Renal cortical epithelial cell (primary cell): Measurements from ENCODE around the gene EPYC. TPM values are rescaled to one million over a fixed set of nuclear protein-coding genes. Genes with fewer than 3 reads are reported as not detected.
A peak's percentile ranks its signal among the peaks of the same experiment; 100 is the strongest.
"Not testable (repeated sequence)": the region's sequence is repeated elsewhere in the genome, so short reads cannot be mapped to it uniquely, and the experiment has no call there.

Experiments used
- DNase-seq: peaks from one replicate; pipeline ENCODE4 v3.0.0-alpha.2; 2011; ENCODE audit warnings: low read depth
- total RNA-seq: library from RNA; depleted of rRNA; stranded (reverse); fragments of >200 nt; gene quantifications from 2 replicates; pipeline ENCODE4 v1.2.3, GENCODE V29; 2014

Gene EPYC
- total RNA-seq, 1 donor from 2014 or later: not detected

DNA sequence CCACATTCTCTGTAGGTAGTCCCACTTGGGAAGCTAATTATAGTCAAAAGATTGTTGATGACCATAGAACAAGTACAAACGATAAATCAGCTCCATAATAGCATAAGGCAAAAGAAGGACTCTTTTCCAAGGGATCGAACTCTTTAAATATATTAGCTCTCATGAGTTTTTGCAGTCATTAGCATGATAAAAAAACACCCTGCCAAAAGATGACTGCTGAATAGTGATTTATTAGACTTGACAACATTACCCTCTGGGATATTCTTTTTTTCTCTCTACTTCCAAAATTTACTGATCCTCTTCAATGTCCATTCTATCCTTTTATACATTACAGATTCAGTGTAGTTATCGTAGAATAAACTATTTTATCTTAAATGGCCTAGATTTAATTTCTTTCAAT lies 14.2 kb downstream of the EPYC start:
- no peak for DNase-seq

DNA sequence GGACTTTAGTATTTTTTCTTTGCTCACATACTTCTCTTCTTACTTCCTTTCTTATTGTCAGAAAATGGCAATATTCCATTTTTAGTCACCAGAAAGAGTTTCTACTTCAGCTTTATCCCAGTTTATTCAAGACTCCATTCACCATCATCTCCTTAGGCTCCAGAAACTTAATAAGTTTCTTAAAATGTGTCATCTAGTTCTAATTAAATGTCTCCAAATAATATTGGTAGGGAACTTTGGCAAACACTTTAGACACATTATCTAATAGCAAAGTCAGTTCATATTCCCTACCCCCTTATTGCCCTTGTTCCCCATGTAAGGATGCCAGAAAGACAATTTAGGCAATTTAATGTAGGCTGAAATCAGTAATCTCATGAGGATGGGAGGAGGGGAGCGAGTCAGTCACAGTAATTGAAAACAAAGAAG lies 15.1 kb downstream of the EPYC start:
- no peak for DNase-seq

DNA sequence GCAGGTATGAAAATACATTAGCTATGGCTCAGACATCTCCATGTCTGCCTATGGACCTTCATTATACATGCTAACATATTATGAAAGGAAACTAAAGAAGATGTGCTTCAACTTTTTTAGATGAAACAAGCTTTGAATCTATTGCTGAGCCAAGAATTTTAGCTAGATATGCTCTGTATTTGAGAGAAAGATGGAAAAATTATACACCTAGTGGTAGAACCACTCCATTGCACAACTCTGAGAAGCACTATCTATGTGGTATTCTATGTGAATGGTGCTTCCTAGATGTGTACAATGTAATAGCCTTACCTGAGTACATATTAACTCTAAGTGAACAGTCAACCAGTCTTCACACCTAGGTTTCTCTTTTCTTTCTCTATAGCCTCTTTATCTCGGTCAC lies 17.3 kb downstream of the EPYC start:
- DNase-seq: no peak

DNA sequence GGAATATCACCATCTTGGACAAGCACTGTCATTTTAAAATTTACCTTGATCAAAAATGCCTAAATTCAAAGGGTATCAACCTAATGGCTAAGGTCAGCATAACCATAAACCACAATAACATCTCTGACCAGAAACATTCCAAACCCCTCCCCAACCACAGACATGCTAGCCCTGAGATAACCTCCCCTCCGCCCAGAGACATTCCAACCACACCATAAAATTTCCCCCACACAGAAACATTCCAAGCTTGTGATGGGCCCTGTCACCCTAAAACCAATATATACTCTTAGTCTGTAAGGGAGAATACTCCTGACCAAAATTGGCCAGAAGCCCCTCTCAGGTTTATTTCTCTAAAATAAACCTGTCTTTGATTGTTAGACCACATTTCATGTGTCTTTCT lies 17.7 kb downstream of the EPYC start:
- peak; percentile 13 for DNase-seq

DNA sequence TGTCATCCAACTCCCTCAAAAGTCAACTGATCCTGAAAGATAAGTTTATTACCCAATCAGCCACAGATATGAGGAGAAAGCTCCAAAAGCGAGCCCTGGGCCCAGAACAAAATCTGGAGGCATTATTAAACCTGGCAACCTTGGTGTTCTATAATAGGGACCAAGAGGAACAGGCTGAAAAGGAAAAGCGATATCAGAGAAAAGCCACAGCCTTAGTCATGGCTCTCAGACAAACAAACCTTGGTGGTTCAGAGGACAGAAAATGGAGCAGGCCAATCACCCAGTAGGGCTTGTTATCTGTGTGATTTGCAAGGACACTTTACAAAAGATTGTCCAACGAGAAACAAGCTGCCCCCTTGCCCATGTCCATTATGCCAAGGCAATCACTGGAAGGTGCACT lies 19.4 kb downstream of the EPYC start:
- not testable (repeated sequence) for DNase-seq

DNA sequence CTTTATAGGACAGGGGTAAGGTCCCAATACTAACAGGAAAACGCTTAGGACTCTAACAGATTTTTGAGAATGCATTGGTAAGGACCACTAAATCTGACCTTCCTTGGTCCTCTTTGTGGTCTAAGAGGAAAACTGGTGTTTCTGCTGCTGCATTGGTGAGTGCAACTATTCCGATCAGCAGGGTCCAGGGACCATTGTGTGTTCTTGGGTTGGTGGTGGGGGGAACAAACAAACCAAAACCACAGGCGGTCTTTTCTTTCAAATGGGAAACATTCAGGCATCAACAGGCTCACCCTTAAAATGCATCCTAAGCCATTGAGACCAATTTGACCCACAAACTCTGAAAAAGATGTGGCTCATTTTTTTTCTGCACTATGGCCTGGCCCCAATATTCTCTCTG lies 20.7 kb downstream of the EPYC start:
- DNase-seq: no peak

DNA sequence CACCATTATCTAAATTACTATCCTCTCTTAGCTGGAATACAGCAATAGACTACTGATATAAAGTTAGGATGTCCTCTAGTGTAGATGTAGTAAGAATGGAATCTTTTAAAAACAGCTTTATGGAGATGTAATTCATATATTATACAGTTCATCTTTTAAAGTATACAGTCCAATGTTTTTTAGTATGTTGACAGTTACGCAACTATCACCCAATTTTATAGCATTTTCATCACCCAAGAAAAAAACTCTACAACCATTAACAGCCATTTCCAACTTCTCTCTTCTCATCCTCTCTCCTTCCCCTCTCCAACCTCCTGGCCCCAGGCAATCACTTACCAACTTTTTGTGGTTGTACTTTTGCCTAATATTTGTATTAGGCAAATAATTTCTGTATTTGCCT lies 22.6 kb downstream of the EPYC start:
- DNase-seq: no peak

DNA sequence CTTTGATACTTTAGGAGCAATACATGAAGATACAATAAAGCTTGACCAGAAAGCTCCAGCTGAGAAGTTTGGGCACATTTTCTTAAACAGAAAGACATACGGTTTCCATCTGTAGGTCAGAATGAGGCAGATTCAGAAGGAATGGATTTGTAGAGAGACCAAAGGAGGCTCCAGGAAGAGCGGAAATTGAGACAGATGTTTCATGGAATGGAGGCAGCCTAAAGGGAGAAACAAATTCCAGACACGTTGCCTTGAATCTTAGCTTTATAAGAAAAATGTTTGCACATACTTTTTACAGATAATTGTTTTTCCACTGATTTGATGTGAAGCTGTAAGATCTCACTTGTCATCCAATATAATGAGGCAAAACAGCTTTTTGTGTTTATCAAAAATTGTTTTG lies 24.8 kb downstream of the EPYC start:
- DNase-seq: no peak

DNA sequence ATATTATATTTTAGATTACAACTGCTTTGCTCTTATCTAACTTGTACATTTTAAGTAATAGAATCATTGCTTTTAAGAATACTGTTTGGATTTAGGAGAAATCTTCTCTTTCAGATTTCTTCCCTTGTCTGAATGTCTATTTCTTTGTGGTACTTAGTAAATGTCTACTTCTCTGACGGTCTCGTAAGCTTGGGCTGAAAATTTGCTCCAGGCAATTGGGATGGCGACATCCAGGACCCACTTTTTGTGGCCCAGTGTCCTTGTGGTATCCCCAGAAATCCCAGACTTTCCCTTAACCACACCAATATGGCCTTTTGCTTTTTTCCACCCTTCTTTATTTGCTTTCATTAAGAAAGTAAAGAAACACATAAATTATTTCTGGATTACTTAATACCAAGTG lies 25.8 kb downstream of the EPYC start:
- DNase-seq: no peak

DNA sequence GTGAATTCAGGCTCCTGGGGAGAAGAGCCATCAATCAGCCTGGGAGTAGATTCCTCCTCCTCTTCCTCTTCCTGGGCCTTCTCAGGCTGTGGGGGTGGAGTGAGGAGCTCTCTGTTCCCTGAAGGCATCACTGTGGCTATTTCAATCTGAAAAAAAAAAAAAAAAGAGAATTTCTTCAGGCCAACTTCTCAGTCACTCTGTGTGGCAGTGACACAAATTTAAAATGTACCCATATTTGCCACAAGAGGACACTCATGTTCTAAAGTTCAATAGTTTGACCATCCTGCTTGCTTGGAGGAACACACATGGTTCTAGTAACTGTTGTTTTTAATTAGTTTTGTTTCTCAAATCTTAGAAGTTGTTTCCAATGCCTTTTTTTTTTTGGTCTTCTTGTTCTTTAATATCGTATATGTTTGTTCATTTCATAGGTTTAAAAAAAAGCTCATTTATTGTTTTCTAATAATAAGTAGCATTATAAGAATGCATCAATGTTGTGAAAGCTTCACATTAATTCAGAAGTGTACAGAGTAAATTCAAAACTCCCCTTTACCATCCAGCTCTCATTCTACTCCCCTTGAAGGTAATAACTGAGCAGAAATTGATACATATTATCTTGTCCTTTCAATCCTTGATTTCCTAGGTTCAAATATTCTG lies 26.5 kb downstream of the EPYC start:
- peak; percentile 77 for DNase-seq

DNA sequence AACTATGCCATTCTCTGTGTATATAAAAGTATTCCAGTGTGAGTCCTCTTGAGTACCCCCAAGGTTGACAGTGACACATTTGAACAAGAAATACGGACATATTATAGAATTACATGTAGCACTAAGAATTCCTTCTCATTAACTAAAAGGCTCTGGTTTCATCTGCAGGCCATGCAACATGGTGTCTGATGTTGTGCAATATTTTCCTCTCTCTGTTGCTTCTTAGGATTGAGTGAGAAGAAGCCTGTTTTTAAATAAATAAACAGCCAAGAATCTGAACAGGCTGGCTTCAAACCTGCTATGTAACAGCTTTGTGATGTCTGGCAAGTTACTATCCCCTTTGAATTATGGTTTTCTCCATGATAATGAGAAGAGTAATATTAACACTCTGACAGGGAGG lies 27.5 kb downstream of the EPYC start:
- DNase-seq: no peak

DNA sequence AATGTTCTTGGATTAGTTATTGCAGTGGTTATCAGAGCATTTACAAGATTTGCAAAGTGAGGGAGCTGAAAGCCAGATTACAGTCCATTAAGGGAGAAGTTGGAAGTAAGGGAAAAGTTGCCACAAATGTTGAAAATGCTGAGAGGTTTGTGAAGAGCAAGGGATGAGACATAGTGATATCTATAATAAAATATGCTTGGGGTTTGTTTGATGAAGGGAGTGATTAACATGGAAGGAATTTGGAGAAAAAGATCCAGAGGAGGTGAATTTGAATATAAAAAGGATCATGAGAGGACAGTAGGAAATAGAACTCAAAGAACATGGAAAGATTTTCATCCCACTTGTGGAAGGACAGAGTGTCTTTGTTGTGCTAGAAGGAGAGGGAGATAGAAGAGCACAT lies 30.5 kb downstream of the EPYC start:
- DNase-seq: peak; percentile 15

DNA sequence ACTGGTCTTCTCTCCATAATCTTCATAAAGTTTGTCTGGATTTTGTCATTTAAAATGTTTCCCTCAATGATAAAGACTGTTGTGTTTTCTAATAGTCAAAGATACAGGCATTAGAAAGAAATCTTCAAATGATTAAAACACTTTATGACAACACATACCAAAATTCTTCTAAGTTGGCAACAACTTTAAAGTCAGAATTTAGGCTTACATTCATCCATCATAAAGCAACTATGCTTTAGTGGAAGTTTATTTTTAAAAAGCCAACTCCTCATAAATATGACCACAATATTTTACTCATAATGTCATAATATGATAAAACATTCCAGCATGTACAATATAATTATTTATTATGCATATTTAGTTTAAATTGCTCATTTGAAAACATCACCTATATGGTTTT lies 32.5 kb downstream of the EPYC start:
- DNase-seq: no peak

DNA sequence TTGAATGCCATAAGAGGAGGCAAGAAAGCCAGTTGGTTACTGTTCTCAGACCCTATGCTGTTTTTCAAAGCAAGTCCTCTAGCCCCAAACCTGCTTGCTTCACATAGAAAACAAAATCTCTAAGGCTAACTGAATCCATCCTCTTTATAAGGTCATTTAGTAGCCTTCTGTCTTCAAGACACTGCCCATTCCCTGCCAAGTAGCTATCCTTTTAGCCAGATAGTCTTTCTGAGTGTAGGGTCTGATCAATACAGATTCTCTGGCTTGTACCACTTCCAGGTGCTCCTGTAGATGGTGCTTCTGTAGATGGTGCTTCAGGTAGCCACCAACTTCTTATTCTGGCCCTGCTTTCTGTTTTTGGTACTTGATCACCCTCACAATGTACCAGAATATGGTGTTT lies 33.9 kb downstream of the EPYC start:
- no peak for DNase-seq

DNA sequence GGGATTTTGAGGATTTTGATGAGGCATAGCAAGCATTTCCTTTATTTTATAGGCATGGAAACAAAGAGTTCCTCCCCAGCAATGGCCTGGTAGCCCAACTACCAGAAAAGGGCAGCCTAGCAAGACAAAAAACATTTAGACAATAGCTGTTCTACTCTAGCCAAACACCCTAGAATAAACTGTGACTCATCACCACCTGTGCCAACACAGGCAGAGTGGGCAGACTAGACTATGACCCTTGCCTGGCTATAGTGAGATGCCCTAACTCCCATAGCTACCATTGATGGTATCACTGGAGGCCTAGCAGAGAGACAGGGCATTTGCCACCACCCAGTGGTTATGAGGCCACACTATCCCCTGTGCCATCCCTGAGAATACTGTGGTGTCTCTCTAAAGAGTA lies 34.3 kb downstream of the EPYC start:
- DNase-seq: peak; percentile 60

DNA sequence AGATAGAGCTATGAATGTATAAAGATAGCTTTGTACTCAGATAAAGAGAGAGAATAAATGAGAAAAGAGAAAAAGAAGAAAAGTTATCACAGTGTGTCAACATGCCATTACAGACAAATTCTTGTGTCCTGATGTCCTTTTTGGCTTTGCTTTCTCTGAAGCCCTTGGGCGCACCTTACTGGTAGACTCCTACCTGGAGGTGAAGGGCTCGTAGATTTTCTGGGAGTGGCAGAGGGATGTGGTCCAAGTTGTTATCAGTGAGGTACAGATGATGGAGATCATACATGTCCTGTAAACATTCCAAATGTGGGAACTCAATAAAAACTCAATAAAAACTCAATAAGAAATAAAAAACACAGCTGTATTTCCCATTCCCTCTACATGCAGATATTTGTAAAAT lies 34.9 kb downstream of the EPYC start:
- no peak for DNase-seq

DNA sequence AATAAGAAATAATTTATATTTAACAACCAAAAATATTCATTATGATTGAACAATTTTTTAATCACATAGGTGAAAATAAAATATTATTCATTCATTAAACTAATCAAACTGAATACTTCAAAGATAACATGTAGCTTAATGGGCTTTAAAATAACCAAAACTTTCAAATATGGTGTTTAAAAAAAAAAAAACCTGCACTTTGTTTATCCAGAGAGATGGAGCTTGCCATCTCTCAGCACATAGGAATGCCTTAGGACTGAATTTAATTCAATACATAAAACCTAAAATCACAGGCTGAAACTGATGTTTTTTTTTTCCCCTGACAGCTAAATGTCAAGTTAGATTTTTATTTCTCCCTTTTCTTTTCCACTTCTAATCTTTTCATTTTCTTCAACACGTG lies 35.4 kb downstream of the EPYC start:
- no peak for DNase-seq

DNA sequence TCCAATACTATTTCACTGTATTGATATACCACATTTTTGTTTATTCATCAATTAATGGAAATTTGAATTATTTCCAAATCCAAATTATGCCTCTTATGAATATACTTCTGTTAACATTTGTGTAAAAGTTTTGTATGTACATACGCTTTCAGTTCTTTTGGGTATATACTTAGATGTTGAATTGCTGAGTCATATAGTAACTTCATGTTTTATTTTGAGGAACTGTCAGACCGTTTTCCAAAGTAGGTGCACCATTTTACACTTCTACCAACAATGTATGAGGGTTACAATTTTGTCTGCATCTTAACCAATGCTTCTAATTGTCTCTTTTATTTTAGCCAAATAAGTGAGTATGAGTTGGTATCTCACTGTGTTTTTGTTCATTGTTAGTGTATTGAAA lies 39.6 kb downstream of the EPYC start:
- no peak for DNase-seq

DNA sequence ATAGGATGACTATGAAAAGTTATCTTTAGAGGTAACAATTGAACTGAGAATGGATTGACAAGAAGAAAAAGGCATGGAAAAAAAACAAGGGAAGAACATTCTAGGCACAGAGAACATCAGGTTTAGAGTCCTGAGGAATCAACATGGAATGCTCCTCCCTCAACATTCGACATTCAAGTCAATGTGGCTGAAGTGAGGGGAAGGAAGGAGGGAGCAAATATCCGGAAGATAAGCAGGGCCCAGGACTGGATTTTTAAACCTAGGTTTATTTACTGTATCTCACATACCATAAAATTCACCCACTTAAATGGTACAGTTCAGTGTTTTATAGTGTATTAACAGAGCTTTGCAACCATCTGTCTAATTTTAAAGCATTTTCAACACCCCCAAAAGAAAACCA lies 40.2 kb downstream of the EPYC start:
- no peak for DNase-seq

DNA sequence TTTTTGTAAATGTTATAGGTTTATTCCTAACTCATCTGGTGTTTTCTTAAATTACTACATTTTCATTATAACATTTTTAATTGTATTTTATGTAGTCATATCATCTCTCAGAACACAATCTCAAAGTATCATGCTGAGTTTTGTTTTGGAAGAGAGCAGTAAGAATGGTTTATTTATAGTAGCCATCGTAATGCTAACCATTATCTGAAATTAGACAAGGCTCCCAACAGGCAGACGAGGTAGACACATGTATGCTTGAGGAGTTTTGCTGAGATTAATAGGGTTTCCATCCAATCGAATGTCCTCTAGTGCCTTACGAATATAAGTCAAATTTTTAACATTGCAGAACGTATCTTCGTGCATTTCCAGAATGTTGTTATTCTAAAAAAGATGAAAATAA lies 40.8 kb downstream of the EPYC start:
- DNase-seq: no peak

DNA sequence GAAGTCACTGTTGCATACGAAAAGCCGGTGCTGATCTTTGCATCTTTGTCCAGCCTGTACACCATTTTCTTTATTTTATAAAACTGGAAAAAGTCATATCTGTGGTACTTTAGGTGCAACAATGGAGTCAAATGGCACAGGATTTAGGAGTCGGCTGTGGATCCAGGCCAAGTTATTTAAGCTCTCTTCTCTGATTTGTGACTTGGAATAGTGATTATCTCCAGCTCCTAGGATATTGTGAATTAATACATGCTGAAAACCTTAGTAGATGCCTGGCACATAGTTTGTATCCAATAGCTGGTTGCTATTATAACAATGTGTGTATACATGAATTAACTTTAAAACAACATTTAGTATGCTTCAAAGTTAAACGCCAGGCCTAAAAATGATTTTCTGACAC lies 43.6 kb downstream of the EPYC start:
- DNase-seq: no peak

DNA sequence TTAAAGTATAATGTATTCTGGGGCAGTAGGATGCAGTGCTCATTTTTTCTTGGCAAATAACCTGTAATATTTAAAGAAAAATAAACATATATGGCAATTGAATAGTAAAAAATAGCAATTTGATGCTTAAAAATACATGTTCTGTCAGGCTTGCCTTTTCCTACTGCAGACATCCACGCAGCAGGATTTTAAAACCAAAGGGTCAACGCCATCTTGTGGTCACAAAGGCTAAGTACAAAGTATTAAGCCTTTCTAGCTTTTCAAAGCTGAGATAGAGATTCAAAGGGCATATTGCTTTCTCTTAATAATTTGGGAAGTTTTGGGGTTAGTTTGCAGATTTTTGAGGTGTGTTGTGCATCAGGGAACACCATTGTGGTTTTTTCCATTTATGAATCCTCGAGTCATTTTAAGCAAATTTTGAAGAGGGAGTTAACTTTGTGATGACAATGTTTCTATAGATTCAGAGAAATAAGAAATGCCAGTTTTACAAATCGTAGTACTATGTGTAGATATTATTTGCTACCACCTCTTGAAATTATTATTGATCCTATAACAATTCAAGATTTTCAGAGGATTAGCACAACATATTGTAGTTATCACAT lies 45.1 kb downstream of the EPYC start:
- peak; percentile 49 for DNase-seq

DNA sequence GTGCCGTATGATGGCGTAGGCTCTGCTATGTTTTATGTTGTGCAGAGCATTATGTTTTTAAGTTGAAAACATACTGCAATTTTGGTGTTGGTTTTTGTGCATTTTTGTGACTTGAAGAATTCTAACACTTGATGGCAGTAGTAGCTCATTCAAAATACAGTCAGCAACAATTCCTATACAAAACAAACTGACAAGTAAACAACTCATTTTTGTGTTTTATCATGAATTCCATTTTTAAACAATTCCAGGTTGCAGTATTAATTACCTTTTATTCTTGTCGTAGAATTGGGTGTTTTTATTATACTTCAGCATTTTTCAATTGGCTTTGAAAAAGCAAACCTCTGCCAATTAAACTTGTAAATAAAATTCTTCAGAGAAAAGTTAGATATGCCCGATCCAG lies 45.7 kb downstream of the EPYC start:
- DNase-seq: peak; percentile 21

DNA sequence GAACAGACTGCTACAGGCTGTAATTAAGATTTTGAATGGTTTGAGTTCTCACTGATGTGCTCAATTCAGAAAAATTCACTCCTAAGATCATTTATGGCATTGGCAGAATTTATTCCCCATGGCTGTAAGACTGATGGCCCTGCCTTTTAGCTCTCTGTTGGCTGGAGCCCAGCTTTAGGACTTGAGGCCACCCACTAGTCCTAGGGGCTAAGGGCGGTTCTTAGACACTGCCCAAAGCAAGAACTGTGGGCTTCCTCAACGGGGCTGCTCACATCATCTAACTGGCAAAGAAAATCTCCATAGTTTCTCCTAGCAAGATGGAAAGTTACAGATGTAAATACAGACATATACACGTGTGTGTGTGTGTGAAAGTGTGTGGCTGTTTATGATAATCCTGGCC lies 46.4 kb downstream of the EPYC start:
- no peak for DNase-seq
